Fibroblast of gingiva (primary cell): Measurements from ENCODE around the gene ADAMTS10.
"Not testable (repeated sequence)": the region's sequence is repeated elsewhere in the genome, so short reads cannot be mapped to it uniquely, and the experiment has no call there.

Experiments used
- DNase-seq: peaks from one replicate; pipeline ENCODE4 v3.0.0-alpha.2; 2011; ENCODE audit warnings: low read depth

Gene ADAMTS10

DNA sequence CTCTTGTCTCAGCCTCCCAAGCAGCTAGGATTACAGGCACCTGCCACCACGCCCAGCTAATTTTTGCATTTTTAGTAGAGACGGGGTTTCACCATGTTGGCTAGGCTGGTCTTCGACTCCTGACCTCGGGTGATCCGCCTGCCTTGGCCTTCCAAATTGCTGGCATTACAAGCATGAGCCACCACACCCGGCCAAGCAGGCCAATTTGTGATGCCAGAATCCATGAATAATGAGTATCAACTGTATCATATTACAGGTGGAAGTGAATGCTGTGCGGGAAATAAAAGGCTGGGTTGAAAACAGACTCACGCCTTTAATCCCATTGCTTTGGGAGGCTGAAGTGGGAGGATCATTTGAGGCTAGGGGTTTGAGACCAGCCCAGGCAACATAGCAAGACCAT lies 16.3 kb upstream of the ADAMTS10 start:
- no peak for DNase-seq

DNA sequence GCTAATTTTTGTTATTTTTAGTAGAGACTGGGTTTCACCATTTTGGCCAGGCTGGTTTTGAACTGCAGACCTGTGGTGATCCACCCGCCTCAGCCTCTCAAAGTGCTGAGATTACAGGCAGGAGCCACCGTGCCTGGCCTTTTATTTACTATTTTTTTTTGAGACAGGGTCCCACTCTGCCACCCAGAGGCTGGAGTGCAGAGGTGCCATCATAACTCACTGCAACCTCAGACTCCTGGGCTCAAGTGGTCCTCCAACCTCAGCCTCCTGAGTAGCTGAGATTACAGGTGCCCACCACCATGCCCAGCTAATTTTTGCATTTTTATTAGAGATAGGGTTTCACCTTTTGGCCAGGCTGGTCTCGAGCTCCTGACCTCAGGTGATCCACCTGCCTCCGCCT lies 12.4 kb upstream of the ADAMTS10 start:
- DNase-seq, result not testable (repeated sequence)

DNA sequence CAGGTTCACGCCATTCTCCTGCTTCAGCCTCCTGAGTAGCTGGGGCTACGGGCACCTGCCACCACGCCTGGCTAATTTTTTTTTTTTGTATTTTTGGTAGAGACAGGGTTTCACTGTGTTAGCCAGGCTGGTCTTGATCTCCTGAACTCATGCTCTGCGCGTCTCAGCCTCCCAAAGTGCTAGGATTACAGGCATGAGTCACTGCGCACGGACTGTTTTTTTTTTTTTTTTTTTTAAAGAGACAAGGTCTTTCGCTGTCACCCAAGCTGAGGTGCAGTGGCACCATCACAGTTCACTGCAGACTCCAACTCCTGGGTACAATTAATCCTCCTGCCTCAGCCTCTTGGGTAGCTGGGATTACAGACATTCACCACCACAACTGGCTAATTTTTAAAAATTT lies 8.2 kb upstream of the ADAMTS10 start:
- DNase-seq, result no peak

DNA sequence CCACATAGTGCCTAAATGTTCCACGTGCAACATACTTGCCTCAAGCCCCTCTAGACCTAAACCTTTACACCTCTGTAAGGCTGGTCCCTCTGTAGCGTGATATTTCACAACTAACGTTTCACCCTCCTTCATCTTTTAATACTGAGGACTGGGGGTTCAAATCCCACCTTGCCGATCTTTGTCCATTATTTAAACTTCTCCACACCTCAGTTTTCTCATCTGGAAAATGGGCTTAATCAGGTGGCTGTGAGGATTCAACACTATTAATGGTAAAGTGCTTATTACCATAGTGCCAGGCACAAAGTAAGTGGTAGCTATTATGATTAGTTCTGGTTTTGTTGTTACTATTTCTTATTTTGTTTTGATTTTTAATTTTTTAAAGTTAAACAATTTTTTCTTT lies 7.5 kb upstream of the ADAMTS10 start:
- no peak for DNase-seq

DNA sequence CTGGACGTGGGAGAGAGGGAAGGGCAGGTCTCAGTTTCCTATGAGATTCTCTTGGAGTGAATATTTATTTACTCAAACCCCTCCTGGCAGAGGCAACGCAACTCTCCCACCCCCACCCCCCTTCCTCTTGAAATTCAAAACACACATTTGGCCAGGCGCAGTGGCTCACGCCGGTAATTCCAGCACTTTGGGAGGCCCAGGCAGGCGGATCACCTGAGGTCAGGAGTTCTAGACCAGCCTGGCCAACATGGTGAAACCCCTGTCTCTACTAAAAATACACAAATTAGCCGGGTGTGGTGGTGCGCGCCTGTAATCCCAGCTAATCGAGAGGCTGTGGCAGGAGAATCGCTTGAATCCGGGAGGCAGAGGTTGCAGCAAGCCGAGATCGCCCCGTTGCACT lies 6.8 kb upstream of the ADAMTS10 start:
- DNase-seq, result not testable (repeated sequence)

DNA sequence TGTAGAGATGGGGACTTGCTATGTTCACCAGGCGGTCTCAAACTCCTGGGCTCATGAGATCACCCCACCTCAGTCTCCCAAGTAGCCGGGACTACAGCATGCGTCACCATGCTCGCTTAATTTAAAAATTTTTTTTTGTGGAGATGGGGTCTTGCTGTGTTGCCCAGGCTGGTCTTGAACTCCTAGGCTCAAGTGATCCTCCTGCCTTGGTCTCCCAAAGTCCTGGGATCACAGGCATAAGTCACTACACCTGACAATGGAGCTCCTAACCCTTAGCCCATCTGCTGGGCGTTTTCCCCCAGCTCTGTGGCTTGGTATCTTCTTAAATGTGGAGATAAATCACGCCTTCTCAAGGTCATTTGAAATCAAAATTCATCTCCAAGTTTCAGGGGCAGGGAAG lies 6.3 kb upstream of the ADAMTS10 start:
- DNase-seq, result no peak

DNA sequence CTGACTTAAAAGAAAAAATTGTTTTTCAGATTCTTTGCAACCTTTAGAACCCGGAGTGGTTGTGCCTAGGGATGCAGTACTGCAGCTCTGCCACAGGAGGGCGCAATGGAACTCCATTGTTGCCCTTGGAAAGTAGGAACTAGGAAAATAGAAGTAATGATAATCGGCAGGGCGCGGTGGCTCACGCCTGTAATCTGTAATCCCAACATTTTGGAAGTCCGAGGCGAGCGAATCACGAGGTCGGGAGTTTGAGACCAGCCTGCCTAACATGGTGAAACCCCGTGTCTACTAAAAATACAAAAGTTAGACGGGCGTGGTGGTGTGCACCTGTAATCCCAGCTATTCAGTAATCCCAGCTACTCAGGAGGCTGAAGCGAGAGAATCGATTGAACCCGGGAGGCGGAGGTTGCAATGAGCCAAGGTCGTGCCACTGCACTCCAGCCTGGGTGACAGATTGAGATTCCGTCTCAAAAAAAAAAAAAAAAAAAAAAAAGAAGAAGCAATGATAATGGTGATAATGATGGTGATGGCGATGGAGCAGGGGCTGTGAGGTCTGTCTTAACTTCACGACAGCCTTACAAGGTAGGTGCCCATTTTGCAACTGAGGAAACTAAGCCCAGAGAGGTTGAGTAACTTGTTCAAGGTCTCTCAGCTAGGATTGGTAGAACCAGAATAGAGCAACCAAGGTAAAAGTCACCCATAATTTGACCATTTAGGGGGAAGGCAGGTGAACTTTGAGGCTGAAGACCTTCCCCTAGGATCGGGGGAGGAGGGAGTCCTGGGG lies 5.5 kb upstream of the ADAMTS10 start:
- no peak for DNase-seq

DNA sequence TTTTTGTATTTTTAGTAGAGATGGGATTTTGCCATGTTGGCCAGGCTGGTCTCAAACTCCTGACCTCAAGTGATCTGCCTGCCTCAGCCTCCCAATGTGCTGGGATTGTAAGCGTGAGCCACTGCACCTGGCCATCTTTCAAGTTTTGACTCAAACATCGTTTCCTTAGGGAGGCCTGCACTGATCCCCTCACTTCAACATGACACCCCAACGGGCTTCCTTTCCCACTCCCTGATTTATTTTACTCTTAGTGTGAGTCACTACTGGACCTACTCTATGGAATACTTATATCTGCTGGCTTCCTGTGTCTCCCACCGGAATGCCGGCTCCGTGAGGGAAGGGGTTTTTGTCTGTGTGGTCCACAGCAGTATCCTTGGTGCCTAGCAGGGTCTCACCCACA lies 4.5 kb upstream of the ADAMTS10 start:
- no peak for DNase-seq

DNA sequence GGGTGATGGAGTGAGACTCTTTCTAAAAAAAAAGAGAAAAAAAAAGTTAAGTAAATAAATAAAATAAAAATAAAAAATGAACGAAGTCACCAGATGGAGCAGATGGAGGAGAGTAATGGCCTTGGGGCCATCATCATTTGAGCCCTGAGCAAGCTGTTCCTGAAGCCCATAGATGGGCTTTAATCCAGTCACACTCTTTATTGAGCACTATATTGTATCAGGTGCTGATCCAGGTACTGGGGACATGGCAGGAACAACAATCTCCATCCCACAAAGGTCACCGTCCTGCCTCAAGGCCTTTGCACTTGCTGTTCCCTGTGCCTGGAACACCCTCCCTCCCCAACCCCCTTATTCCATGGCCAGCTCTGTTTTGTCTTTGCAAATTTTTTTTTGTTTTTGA lies 3.9 kb upstream of the ADAMTS10 start:
- DNase-seq, result no peak

DNA sequence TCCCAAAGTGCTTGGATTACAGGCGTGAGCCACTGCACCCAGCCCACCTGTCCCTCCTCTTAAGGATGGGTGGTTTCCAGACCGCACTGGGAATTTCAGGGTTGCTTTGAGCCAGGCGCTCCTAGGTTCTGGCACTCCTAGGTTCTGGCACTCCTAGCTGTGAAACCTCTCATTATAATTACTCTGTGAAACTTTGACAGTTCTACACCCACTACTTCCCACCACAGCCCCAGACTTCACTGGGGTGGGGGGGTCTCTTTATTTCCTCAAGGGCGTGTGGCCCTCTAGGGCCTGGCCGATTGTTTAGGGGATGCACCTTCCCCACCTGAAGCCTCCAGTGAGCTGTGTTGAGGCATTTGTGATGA lies 2.3 kb upstream of the ADAMTS10 start:
- no peak for DNase-seq

DNA sequence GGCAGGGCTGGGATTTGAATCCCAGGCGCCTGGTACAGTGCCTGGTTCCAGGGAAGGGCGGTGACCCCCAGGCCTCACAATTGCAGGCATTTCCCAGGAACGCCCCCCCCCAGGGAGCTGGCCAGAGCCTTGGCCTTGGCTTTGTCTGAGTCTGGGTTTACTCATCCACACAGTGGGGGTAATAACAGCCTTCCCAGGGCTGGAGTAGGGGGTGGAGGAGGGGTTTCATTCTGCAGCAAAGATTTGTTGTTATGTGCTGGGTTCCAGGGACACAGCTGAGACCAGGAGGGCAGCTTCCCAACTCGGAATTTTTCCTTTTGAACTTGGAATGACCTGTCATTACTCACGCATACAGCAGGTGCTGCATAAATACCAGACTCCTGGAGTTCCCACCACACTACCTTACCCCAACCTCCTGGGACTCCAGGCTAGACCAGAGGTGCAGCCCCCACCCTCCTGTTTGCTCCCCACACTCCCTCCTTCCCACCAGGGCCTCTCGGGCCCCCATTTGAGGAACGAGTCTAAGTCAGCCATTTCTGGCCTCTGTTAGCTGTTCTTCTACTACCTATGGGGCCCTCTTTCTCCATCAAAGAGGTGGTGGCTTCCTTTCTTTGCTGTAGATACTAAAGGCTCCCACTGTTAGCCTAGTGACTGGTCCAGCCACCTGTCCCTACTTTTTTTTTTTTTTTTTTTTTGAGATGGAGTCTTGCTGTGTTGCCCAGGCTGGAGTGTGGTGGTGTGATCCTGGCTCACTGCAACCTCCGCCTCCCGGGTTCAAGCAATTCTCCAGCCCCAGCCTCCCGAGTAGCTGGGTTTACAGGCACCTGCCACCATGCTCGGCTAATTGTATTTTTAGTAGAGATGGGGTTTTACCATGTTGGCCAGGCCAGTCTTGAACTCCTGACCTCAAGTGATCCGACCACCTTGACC lies 1.6 kb upstream of the ADAMTS10 start:
- DNase-seq, result no peak

DNA sequence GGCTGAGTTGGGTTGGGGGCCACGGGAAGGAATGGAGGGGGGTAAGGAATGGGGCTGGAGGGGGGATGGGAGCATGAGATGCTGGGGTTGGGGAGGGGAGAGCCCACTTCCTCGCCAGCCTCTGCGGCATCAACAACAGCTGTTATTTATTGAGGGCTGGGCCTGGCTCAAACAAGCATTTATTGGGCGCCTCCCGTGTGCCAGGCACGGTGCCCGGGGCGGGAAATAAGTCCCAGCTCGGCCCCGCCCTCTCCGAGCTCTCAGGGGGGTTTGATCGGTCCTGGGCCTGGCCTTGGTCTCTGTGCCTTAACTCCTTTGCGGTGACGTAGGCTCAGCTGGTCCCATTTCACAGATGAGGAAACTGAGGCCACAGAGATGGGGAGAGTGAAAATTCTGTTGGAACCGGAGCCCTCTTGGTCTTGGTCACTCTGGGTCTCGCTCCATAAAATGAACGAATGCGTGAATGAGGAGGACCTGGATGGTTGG lies 919 bp upstream of the ADAMTS10 start:
- no peak for DNase-seq

DNA sequence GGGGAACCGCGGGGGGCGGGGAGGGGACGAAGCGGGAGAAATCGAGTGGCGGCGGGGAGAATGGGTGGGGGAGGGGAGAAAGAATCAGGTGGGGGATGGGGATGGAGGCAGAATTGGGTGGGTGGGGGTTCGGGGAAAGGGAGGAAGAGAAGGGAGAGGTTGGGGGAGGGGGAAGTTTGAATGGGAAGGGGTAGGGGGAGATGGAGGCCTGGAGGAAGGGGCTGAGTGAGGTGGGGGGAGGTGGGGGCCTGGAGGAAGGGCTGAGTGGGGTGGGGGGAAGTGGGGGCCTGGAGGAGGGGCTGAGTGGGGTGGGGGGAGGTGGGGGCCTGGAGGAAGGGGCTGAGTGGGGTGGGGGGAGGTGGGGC lies 403 bp upstream of the ADAMTS10 start:
- no peak for DNase-seq

DNA sequence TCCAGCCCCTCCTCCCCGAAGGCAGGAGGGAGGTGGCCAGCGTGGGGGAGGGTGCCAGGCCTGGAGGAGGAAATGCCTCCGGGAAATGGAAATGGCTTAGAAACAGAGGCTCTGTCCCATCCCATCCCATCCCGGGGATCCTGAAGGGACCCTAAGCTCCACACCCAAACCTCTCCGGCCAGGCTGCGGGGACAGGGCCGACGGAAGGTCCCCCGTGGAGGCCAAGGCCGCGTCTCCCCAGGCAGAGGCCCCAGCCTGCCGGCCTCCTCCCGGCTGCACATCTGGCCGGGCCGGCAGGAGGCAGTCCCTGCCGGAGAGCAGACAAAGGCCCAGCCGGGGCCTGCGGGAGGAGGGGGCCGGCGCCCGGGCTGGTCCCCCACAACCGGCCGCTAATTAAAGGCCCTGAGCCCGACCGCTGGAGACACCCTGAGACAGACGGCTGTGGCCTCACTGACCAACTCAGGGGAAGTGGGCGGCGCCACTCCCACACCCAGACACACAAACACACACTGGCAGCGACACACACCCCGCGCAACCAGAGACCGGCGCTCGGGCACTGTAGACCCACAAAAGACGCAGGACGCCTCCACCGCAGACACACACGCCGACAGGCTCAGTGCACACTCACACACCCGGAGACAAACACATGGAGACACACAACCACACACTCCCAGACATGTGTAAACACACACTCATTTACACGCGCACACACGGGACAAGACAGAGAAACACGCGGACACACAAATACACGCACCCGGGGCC lies 1.1 kb downstream of the ADAMTS10 start:
- peak; percentile 28 for DNase-seq

DNA sequence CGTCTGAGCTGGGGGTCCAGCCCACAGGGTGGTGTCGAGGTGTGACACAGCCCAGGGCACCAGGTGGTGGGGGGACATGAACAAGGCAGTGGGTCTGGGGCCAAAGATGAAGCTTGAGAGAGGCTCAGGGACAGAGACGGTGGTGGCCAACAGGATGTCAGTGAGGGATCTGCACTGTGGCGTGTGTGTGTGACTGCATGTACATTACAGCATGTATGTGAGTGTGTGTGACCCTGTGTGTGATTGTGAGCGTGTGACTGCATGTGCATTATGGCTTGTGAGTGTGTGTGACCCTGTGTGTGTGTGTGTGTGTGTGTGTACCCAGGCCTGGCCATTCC lies 1.6 kb downstream of the ADAMTS10 start:
- DNase-seq, result peak; percentile 15

DNA sequence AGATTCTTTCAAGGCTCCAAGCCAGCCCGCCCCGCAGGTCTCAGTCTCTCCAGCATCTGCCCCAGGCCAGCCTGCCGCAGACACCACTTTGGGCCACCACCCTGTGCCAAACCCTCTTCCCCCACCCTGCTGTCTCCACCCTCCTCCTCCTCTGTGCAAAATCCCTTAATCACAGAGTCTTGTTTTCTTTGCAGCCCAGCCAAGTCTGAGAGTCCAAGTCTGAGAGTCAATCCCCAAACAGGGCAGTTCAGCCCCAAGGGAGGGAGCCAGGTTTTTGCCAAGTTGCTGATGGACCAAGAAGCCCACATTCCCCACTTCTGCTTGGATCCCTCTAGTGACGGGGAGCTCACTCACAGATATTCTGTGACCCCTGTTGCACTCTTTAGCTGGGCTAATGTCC lies 3.1 kb downstream of the ADAMTS10 start:
- peak; percentile 37 for DNase-seq

DNA sequence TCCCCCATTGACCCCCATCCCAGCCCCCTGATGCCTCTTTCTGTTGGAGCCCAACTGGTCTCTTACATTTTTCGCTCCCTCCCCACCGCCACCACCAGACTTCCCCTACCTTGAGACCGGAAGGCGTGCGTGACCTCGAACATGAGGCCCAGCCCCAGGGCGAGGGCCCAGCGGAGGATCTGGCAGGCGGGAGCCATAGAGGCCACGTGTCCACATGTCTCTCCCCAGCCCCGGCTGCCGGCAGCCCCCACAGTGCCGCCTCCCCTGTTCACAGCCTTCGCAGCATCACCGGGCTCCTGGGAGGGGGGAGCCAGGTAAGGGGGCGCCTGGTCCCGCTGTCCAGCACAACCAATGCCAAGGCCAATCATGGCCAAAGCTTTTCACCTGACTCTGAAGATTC lies 5.0 kb downstream of the ADAMTS10 start:
- no peak for DNase-seq

DNA sequence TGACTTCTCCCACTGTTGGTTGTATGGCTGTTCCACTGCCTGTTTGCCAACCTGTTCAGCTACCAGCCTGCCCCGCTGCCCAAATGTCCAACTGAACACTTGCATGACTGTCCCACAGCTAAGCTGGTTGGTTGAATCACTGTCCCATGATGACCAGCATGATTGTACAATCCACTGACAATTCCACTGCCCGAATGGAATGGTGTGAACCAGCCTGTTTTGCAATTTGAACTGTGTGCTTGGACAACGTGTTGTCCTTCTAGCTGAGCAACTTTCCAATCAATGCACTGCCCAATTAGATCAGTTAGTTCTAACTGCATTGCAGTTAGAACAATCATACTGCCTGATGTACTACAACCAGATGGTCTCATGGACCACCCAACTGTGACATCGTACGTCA lies 8.7 kb downstream of the ADAMTS10 start:
- no peak for DNase-seq

DNA sequence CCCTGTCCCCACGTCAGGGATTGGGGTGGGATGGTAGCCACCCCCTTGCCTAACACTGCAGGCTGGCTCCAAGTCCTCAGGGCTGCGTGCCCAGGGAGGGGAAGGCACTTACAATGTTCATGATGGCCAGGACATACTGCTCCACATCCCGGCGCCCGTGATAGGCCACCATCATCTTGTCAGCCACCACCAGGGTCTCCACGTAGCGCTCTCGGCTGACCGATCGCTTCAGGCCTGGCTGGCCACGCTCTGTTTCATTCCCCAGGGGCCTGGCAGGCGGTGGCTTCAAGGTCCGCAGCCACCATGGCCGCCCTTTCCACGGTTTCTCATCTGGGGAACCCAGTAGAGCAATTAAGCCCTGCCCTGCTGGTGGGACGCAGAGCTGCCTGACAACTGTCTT lies 9.7 kb downstream of the ADAMTS10 start:
- DNase-seq, result no peak

DNA sequence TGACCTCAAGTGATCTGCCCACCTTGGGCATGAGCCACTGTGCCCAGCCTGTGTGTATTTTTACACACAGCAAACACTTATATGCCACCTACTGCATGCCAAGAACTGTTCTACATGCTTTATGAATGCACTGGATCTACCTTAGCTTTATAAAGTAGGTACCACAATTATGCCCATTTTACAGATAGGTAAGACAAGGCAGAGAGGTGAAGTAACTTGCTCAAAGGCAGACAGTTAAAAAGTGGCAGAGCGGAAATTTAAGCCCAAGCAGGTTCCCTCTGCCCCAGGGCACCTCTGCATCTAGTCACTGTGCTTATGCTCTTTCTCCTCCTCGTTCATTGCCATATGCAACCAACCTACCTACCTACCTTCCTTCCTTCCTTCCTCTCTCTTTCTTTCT lies 10.5 kb downstream of the ADAMTS10 start:
- DNase-seq, result no peak

DNA sequence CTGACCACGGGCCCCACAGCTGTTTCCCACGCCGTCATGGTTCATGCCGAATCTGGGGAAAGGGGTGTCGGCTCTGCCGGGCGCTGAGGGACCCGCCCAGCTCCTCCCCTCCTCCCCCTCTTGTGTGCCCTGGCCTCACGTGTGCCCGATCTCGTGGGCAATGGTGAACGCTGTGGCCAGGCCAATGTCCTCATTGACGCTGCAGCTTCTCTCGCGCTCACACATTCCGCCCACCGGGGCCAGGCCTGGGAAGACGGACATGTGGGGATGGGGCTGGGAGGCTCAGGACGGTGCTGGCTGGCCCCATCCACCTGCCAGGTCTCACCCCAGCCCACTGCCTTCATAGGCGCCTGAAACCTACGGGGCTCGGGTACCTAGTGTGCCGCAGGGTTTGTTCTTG lies 14.3 kb downstream of the ADAMTS10 start:
- no peak for DNase-seq

DNA sequence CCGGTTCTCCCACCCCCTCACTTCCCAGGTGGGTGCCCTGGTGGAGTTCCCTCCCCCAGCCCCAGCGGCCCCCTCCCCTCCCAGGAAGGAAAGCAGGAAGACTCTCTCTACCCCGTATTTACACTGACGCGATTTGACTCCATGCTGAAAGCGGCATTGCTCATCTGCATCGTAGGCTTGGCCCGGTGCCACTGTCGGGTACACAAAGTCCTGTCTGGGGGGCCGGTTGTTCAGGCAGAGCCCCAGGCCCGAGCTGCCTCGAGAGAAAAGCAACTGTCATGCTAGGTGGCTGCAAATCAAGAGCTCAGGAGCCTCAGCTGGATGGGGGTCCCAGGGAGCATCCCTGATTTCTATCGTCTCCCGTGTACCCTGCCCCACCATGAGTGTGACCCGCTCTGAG lies 14.9 kb downstream of the ADAMTS10 start:
- no peak for DNase-seq

DNA sequence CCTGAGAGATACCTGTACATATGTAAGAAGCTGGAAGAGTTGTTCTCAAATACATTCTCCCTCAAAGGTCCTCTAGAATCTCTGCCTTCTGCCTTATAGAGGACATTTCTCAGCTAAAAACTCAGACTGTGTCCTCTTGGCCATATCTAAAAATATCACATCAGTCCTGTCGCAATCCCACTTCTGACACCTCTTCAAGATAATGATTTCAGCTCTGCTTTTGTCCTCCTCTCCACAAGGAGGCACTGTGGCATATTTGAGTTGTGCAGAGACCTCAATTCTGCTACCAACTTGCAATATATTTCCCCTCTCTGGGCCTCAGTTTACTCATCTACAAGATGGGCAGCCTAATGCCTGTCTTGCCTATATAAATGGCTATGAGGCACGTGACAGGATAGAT lies 16.6 kb downstream of the ADAMTS10 start:
- no peak for DNase-seq
